Measurements from ENCODE around the gene MCM10. TPM values are rescaled to one million over a fixed set of nuclear protein-coding genes. Genes with fewer than 3 reads are reported as not detected.

The MCM10 gene
- total and polyA plus RNA-seq, 2 of the 8 experiments (the other 6 are each of a cell fraction or from before 2014, with no cell fraction given): 9.8 to 60.3 TPM

DNA sequence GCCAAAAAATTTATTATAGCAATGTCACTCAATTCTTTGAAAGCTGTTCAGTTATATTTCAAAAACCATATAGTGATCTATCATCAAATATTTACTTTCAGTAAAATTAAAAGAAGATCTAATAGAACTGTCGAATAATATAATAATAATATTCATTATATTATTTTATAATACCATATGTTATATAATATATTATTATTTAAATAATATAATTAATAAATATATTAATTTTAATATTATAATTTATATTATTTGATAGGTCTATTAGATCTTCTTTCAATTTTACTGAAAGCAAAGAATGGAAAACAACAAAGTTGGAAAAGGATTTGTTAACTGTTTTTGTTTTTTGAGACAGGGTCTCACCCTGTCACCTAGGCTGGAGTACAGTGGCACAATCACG lies 95.3 kb downstream of the MCM10 start (continued):
- TF ChIP-seq, protein P1, sequence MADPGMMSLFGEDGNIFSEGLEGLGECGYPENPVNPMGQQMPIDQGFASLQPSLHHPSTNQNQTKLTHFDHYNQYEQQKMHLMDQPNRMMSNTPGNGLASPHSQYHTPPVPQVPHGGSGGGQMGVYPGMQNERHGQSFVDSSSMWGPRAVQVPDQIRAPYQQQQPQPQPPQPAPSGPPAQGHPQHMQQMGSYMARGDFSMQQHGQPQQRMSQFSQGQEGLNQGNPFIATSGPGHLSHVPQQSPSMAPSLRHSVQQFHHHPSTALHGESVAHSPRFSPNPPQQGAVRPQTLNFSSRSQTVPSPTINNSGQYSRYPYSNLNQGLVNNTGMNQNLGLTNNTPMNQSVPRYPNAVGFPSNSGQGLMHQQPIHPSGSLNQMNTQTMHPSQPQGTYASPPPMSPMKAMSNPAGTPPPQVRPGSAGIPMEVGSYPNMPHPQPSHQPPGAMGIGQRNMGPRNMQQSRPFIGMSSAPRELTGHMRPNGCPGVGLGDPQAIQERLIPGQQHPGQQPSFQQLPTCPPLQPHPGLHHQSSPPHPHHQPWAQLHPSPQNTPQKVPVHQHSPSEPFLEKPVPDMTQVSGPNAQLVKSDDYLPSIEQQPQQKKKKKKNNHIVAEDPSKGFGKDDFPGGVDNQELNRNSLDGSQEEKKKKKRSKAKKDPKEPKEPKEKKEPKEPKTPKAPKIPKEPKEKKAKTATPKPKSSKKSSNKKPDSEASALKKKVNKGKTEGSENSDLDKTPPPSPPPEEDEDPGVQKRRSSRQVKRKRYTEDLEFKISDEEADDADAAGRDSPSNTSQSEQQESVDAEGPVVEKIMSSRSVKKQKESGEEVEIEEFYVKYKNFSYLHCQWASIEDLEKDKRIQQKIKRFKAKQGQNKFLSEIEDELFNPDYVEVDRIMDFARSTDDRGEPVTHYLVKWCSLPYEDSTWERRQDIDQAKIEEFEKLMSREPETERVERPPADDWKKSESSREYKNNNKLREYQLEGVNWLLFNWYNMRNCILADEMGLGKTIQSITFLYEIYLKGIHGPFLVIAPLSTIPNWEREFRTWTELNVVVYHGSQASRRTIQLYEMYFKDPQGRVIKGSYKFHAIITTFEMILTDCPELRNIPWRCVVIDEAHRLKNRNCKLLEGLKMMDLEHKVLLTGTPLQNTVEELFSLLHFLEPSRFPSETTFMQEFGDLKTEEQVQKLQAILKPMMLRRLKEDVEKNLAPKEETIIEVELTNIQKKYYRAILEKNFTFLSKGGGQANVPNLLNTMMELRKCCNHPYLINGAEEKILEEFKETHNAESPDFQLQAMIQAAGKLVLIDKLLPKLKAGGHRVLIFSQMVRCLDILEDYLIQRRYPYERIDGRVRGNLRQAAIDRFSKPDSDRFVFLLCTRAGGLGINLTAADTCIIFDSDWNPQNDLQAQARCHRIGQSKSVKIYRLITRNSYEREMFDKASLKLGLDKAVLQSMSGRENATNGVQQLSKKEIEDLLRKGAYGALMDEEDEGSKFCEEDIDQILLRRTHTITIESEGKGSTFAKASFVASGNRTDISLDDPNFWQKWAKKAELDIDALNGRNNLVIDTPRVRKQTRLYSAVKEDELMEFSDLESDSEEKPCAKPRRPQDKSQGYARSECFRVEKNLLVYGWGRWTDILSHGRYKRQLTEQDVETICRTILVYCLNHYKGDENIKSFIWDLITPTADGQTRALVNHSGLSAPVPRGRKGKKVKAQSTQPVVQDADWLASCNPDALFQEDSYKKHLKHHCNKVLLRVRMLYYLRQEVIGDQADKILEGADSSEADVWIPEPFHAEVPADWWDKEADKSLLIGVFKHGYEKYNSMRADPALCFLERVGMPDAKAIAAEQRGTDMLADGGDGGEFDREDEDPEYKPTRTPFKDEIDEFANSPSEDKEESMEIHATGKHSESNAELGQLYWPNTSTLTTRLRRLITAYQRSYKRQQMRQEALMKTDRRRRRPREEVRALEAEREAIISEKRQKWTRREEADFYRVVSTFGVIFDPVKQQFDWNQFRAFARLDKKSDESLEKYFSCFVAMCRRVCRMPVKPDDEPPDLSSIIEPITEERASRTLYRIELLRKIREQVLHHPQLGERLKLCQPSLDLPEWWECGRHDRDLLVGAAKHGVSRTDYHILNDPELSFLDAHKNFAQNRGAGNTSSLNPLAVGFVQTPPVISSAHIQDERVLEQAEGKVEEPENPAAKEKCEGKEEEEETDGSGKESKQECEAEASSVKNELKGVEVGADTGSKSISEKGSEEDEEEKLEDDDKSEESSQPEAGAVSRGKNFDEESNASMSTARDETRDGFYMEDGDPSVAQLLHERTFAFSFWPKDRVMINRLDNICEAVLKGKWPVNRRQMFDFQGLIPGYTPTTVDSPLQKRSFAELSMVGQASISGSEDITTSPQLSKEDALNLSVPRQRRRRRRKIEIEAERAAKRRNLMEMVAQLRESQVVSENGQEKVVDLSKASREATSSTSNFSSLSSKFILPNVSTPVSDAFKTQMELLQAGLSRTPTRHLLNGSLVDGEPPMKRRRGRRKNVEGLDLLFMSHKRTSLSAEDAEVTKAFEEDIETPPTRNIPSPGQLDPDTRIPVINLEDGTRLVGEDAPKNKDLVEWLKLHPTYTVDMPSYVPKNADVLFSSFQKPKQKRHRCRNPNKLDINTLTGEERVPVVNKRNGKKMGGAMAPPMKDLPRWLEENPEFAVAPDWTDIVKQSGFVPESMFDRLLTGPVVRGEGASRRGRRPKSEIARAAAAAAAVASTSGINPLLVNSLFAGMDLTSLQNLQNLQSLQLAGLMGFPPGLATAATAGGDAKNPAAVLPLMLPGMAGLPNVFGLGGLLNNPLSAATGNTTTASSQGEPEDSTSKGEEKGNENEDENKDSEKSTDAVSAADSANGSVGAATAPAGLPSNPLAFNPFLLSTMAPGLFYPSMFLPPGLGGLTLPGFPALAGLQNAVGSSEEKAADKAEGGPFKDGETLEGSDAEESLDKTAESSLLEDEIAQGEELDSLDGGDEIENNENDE (IDR thresholded peaks at IDR 0.05; ENCODE audit: insufficient replicate concordance, low read length): no peak
- TF ChIP-seq EP300 (IDR thresholded peaks at IDR 0.05; ENCODE audit: borderline replicate concordance in 1 of 2, low read depth in 2 of 2, low read length in 2 of 2) (no peak), NANOG (IDR thresholded peaks at IDR 0.05; ENCODE audit: insufficient read depth, low read depth, low read length, poor library complexity, severe bottlenecking) (no peak), NRF1 (IDR thresholded peaks at IDR 0.05; ENCODE audit: low read depth, low read length) (no peak), HDAC6 (IDR thresholded peaks at IDR 0.05; ENCODE audit: low read depth, low read length) (no peak), BRCA1 (IDR thresholded peaks at IDR 0.05; ENCODE audit: low read depth, low read length) (no peak), CREB1 (IDR thresholded peaks at IDR 0.05) (no peak), POLR2AphosphoS5 (IDR thresholded peaks at IDR 0.05; ENCODE audit: low read depth, low read length) (no peak), TBP (IDR thresholded peaks at IDR 0.05; ENCODE audit: low read depth, low read length) (no peak)

Measured in H1 (cell line).